Activated CD4-positive, alpha-beta T cell treated with anti-CD3 and anti-CD28 coated beads for 36 hours (primary cell): ENCODE results near the gene BASP1. TPM values are rescaled to one million over a fixed set of nuclear protein-coding genes. Genes with fewer than 3 reads are reported as not detected.
A peak's percentile ranks its signal among the peaks of the same experiment; 100 is the strongest.

ENCODE experiments used
- ATAC-seq: fragments of 200-7000 bp; cut with Tn5 transposase; one replicate; pipeline ENCODE4 v1.10.0; 2021; ENCODE audit warnings: mild to moderate bottlenecking, moderate library complexity
- CTCF ChIA-PET: fragments of 350-600 bp; sonication (Branson Sonifier 250); formaldehyde crosslinking; loops from one replicate; lab custom pipeline; 2021; ENCODE audit warnings: antibody characterized with exemption; lab: Charles Lee
- POLR2A ChIA-PET: fragments of 350-600 bp; sonication (Branson Sonifier 250); formaldehyde crosslinking; loops from one replicate; lab custom pipeline; 2021; ENCODE audit warnings: antibody characterized with exemption, inconsistent platforms; lab: Charles Lee
- DNase-seq: peaks from one replicate; pipeline ENCODE4 v3.0.0-alpha.2; 2020
- H3K27ac Mint-ChIP-seq: one replicate; pipeline ENCODE4 v1.8.0; 2021; ENCODE audit warnings: mixed read lengths
- H3K27me3 Mint-ChIP-seq: one replicate; pipeline ENCODE4 v1.8.0; 2021; ENCODE audit warnings: mixed read lengths
- H3K36me3 Mint-ChIP-seq: one replicate; pipeline ENCODE4 v1.8.0; 2021; ENCODE audit warnings: low read depth, mixed read lengths
- H3K4me1 Mint-ChIP-seq: one replicate; pipeline ENCODE4 v1.8.0; 2021; ENCODE audit warnings: mixed read lengths
- H3K4me3 Mint-ChIP-seq: one replicate; pipeline ENCODE4 v1.8.0; 2021; ENCODE audit warnings: mild to moderate bottlenecking, moderate library complexity, mixed read lengths
- H3K9me3 Mint-ChIP-seq: one replicate; pipeline ENCODE4 v1.8.0; 2021; ENCODE audit warnings: low read depth, mixed read lengths
- intact Hi-C, 2 experiments: fragments of 100-400 bp; cut with DNase I in 1 of 2; cut with micrococcal nuclease in 1 of 2; formaldehyde crosslinking; loops; one replicate each; pipeline versions ENCODE4 v1.14.2 to v1.15.1; 2022 to 2024; cut with DNase I, micrococcal nuclease
- total RNA-seq, 2 experiments: library from RNA; stranded (reverse); gene quantifications; one replicate each; pipeline ENCODE4 v1.2.3, GENCODE V29; 2021

The BASP1 gene, protein sequence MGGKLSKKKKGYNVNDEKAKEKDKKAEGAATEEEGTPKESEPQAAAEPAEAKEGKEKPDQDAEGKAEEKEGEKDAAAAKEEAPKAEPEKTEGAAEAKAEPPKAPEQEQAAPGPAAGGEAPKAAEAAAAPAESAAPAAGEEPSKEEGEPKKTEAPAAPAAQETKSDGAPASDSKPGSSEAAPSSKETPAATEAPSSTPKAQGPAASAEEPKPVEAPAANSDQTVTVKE
- 1 to 10 TPM; 1.3 to 1.6 TPM for total RNA-seq

DNA sequence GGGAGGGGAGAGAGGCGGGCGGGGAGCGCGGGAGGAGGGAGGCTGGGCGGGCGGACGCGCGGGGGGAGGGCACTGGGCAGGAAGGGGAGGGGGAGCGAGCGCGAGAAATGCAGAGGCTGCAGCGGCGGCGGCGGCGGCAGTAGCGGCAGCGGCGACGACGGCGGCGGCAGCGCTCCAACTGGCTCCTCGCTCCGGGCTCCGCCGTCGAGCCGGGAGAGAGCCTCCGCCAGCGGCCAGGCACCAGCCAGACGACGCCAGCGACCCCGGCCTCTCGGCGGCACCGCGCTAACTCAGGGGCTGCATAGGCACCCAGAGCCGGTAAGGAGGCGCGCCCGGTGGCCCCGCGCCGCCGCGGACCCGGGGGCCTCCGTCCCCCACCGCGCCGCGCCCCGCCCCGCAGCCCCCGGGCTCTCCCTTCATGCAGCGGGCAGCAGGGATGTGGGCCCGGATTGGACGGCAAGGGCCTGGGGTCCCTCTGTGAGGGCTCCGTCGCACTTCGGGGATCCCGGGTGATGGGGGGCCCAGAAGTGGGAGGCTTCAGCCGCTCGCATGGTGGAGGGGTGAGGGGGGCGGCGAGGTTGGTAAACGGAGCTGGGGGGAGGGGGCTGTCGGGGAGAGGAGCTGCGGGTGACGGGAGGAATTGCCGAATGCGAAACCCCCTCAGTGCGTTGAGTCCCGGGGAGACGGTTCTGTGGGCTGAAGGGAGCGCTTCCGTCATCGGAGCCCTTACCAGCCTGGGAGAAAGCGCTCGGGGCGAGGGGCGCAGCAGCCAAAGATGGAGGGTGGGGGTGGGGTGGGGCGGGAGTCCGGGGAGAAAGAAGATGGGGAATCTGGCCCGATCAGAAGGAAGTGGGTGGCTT, at the start of gene BASP1:
Gene BASP1, plus strand, starts transcription at position 139 of the 860 bp plus-strand sequence. CDS start 57,586 bp downstream, outside the sequence.
- ATAC-seq (peak; percentile 71), DNase-seq (peak; percentile 68)
- Mint-ChIP-seq H3K27ac (no peak within 1 kb of the TSS), H3K4me1 (peaks cover 14% of the 10 kb centered on the region), H3K36me3 (no peaks in the 10 kb centered on the region), H3K27me3 (peaks cover 37% of the 10 kb centered on the region), H3K4me3 (peak within 1 kb of the TSS; percentile 42), H3K9me3 (no peaks in the 10 kb centered on the region)
- CTCF ChIA-PET, result no interaction called here
- POLR2A ChIA-PET, result no interaction called here
- intact Hi-C loops, result no loop called here

- peaks cover 4% of the 10 kb centered on the region for H3K27me3 Mint-ChIP-seq
- ChIA-PET CTCF (interaction anchor here (1.0 kb wide), 1 partner anchor 21 kb away, joined by 5 read pairs; no protein-coding TSS in a partner anchor), POLR2A (no interaction called here)
- no peaks in the 10 kb centered on the region for H3K9me3 Mint-ChIP-seq
- no peak overlapping the region for H3K4me3 Mint-ChIP-seq
- DNase-seq, result no peak
- H3K27ac Mint-ChIP-seq, result no peak overlapping the region
- no peak for ATAC-seq
- intact Hi-C loops, result no loop called here
- no peaks in the 10 kb centered on the region for H3K36me3 Mint-ChIP-seq
- no peaks in the 10 kb centered on the region for H3K4me1 Mint-ChIP-seq
Measured at GRCh38 chr5:17169507-17169906, 47.9 kb upstream of the BASP1 start.

- H3K36me3 Mint-ChIP-seq, result no peaks in the 10 kb centered on the region
- intact Hi-C loops, result no loop called here
- ATAC-seq, result no peak
- no peaks in the 10 kb centered on the region for H3K9me3 Mint-ChIP-seq
- H3K27me3 Mint-ChIP-seq, result peaks cover 4% of the 10 kb centered on the region
- no peak for DNase-seq
- no peak overlapping the region for H3K4me3 Mint-ChIP-seq
- H3K27ac Mint-ChIP-seq, result no peak overlapping the region
- ChIA-PET POLR2A (no interaction called here), CTCF (interaction anchor here (1.0 kb wide), 1 partner anchor 41 kb away, joined by 3 read pairs; no protein-coding TSS in a partner anchor)
- H3K4me1 Mint-ChIP-seq, result no peaks in the 10 kb centered on the region
Measured at GRCh38 chr5:17172791-17173190, 44.6 kb upstream of the BASP1 start.

- no peak for DNase-seq
- H3K4me1 Mint-ChIP-seq, result no peaks in the 10 kb centered on the region
- H3K36me3 Mint-ChIP-seq, result no peaks in the 10 kb centered on the region
- POLR2A ChIA-PET, result no interaction called here
- CTCF ChIA-PET, result no interaction called here
- no peak for ATAC-seq
- no peak overlapping the region for H3K27ac Mint-ChIP-seq
- no peaks in the 10 kb centered on the region for H3K9me3 Mint-ChIP-seq
- intact Hi-C loops, result no loop called here
- no peak overlapping the region for H3K4me3 Mint-ChIP-seq
- peaks cover 4% of the 10 kb centered on the region for H3K27me3 Mint-ChIP-seq
Measured at GRCh38 chr5:17174965-17175364, 42.5 kb upstream of the BASP1 start.

GRCh38 chr5:17177501-17178372, 39.7 kb upstream of the BASP1 start:
- intact Hi-C loops, result no loop called here
- ATAC-seq, result no peak
- CTCF ChIA-PET, result interaction anchor here (0.6 to 1.1 kb wide), 3 partner anchors 11 to 1662 kb away, joined by 3 read pairs; no protein-coding TSS in a partner anchor
- H3K36me3 Mint-ChIP-seq, result no peaks in the 10 kb centered on the region
- peaks cover 2% of the 10 kb centered on the region for H3K9me3 Mint-ChIP-seq
- H3K4me1 Mint-ChIP-seq, result peaks cover 17% of the 10 kb centered on the region
- H3K27ac Mint-ChIP-seq, result no peak overlapping the region
- no peak for DNase-seq
- no peak overlapping the region for H3K4me3 Mint-ChIP-seq
- H3K27me3 Mint-ChIP-seq, result peaks cover 4% of the 10 kb centered on the region
- POLR2A ChIA-PET, result no interaction called here

DNA sequence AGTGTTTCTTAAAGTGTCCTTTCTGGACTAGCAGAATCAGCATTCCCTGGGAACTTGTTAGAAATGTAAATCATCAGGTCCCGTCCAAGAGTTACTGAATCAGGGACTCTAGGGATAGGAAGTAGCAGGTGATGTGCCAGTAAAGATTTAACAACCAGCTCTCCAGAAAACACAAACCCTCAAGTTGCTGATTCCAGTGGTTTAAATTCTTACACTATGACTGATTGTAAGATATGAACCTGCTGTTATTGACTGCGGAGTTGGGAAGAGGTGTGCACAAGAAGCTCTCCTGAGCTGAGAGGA, 39.1 kb upstream of the BASP1 start:
- H3K4me1 Mint-ChIP-seq, result peaks cover 17% of the 10 kb centered on the region
- peaks cover 2% of the 10 kb centered on the region for H3K9me3 Mint-ChIP-seq

DNA sequence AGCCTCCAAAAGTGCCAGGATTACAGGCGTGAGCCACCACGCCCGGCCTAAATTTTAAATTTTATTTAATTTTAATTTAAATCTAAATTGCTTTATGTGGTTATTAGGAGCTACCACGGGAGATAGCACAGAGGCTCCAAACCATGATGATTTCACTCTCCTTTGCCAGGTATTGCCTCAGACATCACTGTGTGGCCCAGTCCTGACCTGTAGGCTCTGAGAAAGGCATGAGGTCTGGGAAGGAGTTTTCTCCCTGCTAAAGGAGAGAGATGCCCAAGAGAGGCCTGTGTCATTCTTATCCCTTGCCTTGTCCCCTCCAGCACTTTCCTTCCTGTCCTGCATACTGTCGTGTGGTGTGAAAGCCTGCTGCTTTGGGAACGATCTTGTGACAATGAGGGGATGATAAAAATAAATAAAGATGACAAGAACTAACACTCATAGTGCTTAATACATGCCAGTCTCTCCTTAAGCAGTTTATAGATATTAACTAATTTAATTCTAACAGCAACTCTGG, 37.0 kb upstream of the BASP1 start:
- peaks cover 17% of the 10 kb centered on the region for H3K4me1 Mint-ChIP-seq
- H3K4me3 Mint-ChIP-seq, result no peak overlapping the region
- no peaks in the 10 kb centered on the region for H3K27me3 Mint-ChIP-seq
- peaks cover 2% of the 10 kb centered on the region for H3K9me3 Mint-ChIP-seq
- no peaks in the 10 kb centered on the region for H3K36me3 Mint-ChIP-seq
- intact Hi-C loops, result loop anchor here in 1 of 2 experiments (5.0 kb wide), 1 partner anchor 713 kb away; the partner anchor contains the start of gene ZNF622
- ChIA-PET CTCF (interaction anchor here (1.1 kb wide), 1 partner anchor 10 kb away, joined by 4 read pairs; no protein-coding TSS in a partner anchor), POLR2A (no interaction called here)
- no peak overlapping the region for H3K27ac Mint-ChIP-seq
- DNase-seq, result no peak
- no peak for ATAC-seq

More for the DNA sequence above, 39.1 kb upstream of the BASP1 start:
- ChIA-PET POLR2A (no interaction called here), CTCF (interaction anchor here (0.6 to 1.1 kb wide), 2 partner anchors 10 to 11 kb away, joined by 3 read pairs; no protein-coding TSS in a partner anchor)
- intact Hi-C loops, result no loop called here
- Mint-ChIP-seq H3K27ac (no peak overlapping the region), H3K36me3 (no peaks in the 10 kb centered on the region), H3K4me3 (no peak overlapping the region), H3K27me3 (no peaks in the 10 kb centered on the region)
- DNase-seq (no peak), ATAC-seq (no peak)

- ChIA-PET POLR2A (no interaction called here), CTCF (interaction anchor here (0.5 to 1.1 kb wide), 3 partner anchors 9 to 549 kb away, joined by 4 read pairs; no protein-coding TSS in a partner anchor)
- Mint-ChIP-seq H3K27ac (peak overlapping the region; percentile 81), H3K9me3 (peaks cover 2% of the 10 kb centered on the region), H3K4me1 (peaks cover 17% of the 10 kb centered on the region), H3K4me3 (no peak overlapping the region), H3K27me3 (no peaks in the 10 kb centered on the region), H3K36me3 (no peaks in the 10 kb centered on the region)
- peak; percentile 86 for ATAC-seq
- DNase-seq, result peak; percentile 53
- intact Hi-C loops, result loop anchor here in 1 of 2 experiments (5.0 kb wide), 1 partner anchor 714 kb away; the partner anchor contains the start of gene ZNF622
Measured at GRCh38 chr5:17180864-17181723, 36.3 kb upstream of the BASP1 start.

- ChIA-PET POLR2A (no interaction called here), CTCF (no interaction called here)
- Mint-ChIP-seq H3K27ac (no peak overlapping the region), H3K4me3 (no peak overlapping the region), H3K36me3 (no peaks in the 10 kb centered on the region), H3K27me3 (peaks cover 2% of the 10 kb centered on the region), H3K9me3 (peaks cover 2% of the 10 kb centered on the region), H3K4me1 (peaks cover 17% of the 10 kb centered on the region)
- ATAC-seq (peak; percentile 52), DNase-seq (peak; percentile 43)
- intact Hi-C loops, result loop anchor here in 1 of 2 experiments (5.0 kb wide), 1 partner anchor 715 kb away; the partner anchor contains the start of gene ZNF622
Measured at GRCh38 chr5:17182494-17182893, 34.9 kb upstream of the BASP1 start.

GRCh38 chr5:17182981-17183380, 34.5 kb upstream of the BASP1 start:
- POLR2A ChIA-PET, result no interaction called here
- DNase-seq, result no peak
- Mint-ChIP-seq H3K36me3 (no peaks in the 10 kb centered on the region), H3K4me1 (peaks cover 17% of the 10 kb centered on the region), H3K27ac (no peak overlapping the region), H3K4me3 (no peak overlapping the region), H3K27me3 (peaks cover 2% of the 10 kb centered on the region), H3K9me3 (peaks cover 2% of the 10 kb centered on the region)
- no peak for ATAC-seq
- intact Hi-C loops, result loop anchor here in 1 of 2 experiments (5.0 kb wide), 1 partner anchor 716 kb away; the partner anchor contains the start of gene ZNF622
- CTCF ChIA-PET, result no interaction called here
